GM18526 (cell line): ENCODE data around the gene RPUSD4.

Experiments
- POLR2A ChIP-seq: IDR thresholded peaks from 3 replicates; pipeline ENCODE4 v1.6.1; 2011; ENCODE audit not compliant: insufficient read length; ENCODE audit errors: extremely low read depth

The RPUSD4 gene

DNA sequence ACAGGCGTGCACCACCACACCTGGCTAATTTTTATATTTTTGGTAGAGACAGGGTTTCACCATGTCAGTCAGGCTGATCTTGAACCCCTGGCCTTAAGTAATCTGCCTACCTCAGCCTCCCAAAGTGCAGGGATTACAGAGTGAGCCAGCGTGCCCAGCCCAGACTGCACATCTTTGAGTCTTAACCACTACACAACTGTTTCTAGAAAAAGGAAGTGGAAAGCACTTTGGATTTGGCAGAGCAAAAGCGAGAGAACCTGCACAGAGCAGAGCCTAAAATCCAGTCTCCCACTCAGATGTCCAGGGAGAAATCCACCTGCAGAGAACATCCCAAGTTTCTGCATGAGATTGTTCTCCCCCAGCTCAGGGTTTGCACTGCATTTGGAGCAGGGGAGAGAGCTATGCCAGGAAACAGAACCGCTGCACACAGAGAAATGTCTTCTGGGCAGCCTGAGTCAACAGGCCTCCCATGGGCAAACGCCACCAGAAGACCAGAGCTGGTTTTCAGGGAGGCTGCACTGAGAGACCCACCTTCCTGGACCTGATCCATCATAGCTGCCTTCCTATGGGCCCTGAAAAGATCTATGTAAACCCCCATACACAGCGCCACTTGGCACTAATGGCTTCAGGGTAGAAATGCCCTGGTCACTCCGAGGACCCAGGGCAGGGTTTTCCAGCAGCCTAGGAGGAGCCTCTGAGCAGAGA, 54.0 kb downstream of the RPUSD4 start:
- TF ChIP-seq POLR2A, result no peak

DNA sequence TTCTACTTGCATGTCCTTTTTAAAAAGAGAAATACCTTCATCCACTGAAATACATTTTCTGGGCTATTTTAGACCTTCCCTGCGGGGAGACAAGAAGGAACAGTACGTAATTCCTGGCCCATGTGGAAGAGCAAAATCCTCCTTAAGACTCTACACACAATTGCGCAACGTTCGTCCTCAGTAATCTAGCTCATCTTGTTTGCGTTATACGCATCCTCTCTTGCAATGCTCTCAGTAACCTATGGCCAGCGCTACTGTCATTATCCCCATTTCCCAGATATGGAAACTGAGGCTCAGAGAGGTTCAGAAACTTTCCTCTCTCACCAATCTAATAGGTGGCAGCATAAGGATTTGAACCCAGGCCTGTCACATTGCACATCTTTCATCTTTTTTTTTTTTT, 54.6 kb downstream of the RPUSD4 start:
- TF ChIP-seq POLR2A, result no peak

GRCh38 chr11:126155402-126156187, 55.9 kb downstream of the RPUSD4 start:
- no peak for TF ChIP-seq POLR2A

GRCh38 chr11:126154691-126155090, 56.8 kb downstream of the RPUSD4 start:
- TF ChIP-seq POLR2A, result no peak

DNA sequence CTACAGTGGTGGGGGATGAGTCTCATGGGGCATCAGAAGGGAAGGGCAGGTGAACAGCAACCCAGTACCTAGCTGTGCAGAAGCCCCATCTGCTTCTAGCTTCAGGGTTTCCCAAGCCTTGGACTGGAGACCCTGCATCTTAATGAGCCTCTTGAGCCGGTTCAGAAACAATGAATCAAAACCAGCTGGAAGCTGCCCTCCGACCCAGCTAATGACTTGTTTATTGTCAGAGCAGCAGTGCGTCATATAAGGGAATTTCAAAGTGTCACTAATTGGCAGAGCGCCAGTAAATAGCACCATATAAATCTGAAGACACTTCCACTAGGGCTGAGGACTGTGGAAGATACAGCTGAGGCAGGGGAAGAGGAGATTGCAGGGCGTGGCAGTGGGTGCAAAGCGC, 57.5 kb downstream of the RPUSD4 start:
- no peak for TF ChIP-seq POLR2A

DNA sequence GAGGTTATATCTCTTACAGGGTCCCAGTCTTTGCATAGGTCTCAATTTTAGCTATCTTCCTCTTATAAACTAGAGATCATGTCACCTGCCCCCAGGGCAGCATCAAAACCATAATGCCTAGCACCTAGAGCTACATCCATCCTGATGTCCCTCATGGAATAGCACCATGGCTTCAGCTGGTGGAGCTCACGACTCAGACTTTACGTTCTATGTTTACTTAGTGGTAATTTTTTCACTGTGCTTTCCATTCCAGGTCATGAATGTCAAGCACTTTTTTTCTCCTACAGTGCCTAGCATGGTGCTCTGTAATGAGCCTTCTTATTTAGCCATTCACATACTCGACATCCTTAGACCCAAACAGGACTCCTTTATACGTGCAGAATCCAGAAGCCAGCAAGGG, 58.4 kb downstream of the RPUSD4 start:
- no peak for TF ChIP-seq POLR2A

- TF ChIP-seq POLR2A, result no peak
Observed at GRCh38 chr11:126152586-126152985, 58.9 kb downstream of the RPUSD4 start.

- no peak for TF ChIP-seq POLR2A
Observed at GRCh38 chr11:126152152-126152551, 59.3 kb downstream of the RPUSD4 start.
